NCI-H2107 treated with DMSO at 0.1 percent for 48 hours (cell line): ENCODE results near the gene WDR77.

Experiments used
- DNase-seq: peaks from one replicate; lab custom pipeline; 2025; ENCODE audit not compliant: unreplicated experiment; lab: John Stamatoyannopoulos, UW

The WDR77 gene

DNA sequence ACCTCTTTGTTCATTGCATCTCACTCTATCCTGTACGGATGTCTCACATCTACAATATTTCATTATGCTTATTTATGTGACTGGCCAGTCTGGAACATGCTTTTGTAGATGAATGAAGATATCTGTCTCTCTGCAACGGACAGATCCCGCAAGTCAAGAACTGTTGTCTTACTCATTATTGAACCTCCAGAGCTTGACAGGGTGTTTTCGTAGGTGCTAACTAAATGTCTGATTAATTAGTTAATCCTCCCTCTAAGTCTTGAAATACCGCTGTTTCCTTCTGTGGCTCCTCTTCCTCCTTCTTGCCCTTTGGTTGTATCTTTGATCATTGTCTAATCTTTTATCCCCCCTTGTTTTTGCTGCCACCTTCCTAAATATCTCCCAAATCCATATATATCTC is 21.5 kb upstream of the WDR77 start:
- no peak for DNase-seq

DNA sequence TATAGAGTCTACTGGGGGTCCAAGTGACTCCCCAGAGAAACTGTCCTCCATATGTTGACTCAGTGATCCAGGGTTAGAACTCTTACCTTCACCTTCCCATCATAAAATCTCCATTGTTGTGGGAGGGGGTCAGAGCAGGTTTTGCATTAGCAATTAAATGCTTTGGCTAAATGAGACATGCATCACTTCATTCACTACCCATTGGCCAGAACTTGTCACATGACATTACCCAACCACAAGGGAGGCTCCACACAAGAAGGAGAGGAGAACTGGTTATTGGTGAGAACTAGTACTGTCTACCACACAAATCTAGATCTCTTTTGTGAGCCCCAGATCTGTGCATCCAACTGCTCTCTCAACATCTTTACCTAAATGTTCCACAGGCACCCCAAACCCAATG is 20.5 kb upstream of the WDR77 start:
- no peak for DNase-seq

DNA sequence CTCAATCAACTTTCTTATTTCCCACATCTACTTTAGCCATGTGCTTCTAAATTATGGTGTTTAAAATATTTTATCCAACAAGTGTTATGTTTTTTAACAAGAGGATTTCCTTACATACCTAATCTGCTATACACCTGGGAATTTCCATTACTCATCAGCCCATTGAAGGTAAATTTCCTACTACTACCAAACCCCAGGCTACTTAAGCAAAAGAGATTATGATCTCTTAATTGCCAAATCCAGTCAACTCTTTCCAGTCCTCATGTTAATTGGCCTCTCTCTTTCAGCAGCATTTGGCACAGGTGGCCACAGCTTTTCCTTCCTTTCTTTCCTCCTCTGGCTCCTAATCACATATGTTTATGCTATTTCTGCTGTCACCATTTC is 19.7 kb upstream of the WDR77 start:
- no peak for DNase-seq

DNA sequence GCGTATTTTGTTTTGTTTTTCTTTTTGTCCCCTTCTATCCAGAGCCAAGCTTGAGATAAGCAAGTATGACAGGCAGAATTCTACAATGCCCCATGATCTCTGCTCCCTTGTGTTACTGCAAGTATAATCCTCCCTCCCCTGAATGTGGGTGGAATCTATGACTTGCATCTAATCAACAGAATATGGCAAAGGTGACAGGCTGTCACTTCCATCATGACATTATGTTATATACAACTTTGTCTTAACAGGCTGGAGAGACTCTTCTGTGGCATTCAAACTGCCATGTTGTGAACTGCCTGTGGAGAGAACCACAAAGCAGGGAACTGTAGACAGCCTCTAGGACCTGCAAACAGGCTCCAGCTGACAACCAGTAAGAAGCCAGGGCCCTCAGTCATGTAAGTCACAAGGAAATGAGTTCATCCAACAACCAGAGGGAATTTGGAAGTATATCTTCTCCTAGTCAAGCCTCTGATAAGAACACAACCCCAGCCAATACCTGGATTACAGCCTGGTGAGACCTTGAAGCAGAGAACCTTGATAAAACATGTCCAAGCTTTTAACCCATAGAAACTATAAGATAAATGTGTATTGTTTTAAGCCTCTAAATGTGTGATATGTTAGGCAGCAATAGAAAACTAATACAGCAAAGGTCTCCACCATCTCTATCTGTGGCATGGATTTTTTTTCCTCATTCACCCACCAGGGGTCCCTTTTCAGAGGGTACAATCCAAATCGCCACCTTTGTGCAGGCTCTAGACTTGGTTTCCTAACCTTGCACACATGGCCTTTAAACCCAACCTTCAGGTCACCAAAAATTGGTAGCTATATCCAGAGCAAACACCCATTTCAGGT is 19.0 kb upstream of the WDR77 start:
- DNase-seq: no peak

DNA sequence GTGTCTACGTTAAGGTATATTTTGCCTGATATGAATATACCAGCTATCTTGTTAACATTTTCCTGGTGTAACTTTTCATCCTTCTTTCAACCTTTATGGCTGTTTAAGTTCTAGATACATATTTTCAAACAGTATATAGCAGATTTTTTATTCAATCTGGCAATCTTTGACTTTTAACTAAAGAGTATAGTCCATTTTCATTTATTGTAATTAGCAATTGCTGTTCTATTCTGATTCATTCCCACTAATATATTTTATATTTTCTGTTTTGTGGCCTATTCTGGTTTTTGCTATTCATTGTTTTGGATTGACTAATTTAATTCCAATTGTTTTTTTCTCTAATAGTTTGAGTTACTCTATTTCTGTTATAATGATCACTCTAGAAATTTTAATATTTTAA is 17.4 kb upstream of the WDR77 start:
- DNase-seq: no peak

DNA sequence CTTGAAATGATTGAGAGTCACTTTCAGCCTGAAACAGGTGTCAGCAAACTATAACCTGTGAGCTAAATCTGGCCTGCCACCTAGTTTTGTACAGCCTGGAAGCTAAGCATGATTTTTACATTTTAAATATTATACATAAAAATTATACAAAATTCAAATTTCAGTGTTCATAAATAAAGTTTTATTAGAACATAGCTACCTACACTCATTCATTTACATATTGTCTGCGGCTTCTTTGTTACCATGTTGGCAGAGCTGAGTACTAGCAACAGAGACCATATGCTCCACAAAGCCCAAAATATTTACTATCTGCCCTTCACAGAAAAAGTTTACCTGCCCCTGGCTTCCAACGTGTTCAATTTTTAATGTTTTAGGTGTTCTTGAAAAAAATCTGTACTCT is 16.7 kb upstream of the WDR77 start:
- no peak for DNase-seq

DNA sequence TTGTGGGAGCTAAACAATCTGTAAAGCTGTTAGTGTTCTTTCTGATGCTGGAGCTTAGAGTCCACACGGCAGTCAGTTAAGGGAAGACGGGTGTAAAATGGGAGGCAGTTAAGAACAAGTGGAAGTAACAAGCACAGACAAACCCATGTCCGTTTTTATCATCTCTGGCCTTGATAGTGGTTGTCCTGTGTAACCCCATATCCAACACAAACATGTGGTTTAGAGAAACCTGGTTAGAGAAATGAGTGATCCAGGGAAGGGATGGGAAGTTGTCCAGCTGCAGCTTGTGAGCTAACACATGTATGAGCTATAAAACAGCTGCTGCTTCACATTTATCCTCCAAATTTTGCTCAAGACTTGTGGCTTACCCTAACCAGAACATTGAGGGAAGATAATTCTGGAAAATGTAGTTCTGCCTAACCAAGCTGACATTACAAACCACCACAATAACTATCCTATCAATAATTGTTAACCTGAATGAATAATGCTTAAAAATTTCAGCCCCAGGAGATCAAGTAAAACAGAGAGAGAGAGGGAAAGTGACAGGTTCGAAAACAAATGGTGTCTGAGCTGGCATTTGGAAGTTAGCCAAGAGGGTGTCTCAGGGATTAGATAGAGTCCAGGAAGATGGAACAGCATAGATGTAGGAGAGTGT is 14.1 kb upstream of the WDR77 start:
- DNase-seq: no peak

DNA sequence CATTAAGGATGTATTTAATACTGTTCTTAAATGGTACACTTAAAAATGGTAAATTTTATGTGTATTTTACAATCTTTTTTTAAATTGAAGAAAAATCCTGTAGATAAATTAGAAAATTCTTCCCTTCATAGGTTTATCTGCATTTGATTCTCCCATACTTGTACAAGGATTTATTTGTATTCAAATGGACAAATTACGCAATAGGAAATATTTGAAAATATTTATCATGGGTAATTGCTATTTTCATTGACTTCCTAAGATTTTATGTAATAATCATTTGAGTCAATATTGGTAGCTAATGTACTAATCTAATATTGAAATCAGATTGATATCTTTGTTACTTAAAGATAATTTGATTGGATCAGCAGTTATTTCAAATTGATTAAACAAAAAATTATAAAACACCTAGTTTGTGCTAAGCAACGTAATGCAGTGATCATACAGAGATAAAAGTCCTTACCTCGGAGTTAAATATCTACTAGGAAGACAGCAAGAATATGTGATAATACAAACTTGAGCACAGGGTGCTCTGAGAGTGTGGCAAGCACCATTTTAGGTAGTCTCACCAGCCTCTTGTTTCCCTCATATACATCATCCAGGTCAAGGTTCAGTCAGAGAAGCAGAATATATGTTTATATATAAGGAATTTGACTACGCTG is 13.4 kb upstream of the WDR77 start:
- DNase-seq: no peak

DNA sequence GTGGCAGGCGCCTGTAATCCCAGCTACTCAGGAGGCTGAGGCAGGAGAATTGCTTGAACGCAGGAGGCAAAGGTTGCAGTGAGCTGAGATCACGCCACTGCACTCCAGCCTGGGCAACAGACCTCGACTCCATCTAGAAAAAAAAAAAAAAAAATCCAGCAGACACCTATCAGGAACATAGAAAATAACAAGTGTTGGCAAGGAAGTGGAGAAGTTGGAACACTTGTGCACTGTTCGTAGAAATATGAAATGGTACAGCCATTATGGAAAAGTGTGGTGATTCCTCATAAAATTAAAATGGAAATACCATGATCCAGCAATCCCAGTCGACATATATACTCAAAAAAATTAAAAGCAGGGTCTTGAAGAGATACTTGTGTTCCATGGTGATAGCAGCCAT is 12.7 kb upstream of the WDR77 start:
- DNase-seq: no peak

DNA sequence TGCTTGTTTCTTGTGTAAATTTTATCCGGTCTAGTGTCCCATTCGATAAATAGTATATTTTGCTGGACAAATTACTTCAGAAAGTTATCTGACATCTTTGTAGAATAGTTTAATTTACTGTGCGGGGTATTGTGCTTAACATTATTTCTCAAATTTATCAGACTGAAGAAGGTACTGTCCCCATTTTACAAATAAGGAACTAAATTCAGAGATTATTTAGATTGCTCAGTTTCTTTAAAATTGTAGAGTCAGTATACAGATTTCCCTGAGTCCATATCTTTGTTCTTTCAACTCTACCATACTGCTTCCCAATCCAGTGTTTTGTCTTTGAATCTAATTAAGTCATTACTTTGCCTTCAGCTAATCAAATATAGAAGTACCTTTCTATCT is 6.6 kb upstream of the WDR77 start:
- DNase-seq: no peak

DNA sequence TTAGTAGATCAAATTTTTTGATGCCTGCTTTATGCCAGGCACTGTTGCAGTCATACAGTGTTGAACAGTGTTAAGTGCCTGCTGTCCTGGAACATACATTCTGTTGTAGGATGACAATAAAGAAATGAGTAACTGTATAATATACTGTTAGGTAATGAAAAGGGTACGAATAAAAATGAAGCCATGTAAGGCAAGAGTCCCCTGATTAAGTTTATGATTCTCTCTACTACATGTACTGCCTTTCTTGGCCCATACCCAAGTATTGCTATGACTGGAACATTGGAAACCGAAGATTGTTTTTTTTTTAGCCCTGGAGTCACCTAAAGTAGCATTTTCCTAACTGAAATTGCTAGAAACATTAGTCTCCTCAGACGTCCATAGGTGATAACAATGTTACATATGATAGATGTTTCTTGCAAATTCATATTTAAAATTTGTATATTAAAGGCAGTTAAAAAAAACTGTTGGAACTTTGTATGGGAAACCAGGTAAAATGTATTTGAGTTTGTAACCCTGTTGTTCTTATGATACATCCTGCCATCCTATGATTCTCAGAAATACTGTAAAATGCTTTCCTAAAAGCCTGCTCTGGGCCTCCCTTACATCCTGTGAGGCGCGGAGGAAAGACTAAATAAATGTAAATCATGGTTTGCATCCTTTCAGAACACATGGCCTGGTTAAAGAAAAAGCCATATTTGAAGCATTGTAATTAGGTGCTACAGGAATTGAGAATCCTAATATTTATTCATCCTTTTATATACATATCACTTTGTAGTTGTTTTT is 6.0 kb upstream of the WDR77 start:
- no peak for DNase-seq

DNA sequence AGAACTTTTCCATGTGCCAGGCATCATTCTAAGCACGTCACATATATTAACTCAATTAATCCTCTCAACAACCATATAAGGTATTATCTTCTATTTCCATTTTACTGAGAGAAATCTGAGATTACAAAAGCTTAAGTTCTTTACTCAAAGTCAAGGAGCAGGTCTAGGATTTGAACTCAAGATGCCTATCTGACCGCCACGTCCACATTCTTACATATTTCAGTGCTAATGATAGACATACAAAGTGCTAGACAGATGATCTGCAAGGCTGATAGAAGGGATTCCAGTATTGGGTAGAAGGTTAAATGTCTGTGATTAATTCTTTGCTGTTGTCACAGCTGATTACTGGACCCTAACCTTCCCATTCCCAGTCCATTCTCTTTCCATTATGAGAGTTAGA is 4.7 kb upstream of the WDR77 start:
- no peak for DNase-seq

DNA sequence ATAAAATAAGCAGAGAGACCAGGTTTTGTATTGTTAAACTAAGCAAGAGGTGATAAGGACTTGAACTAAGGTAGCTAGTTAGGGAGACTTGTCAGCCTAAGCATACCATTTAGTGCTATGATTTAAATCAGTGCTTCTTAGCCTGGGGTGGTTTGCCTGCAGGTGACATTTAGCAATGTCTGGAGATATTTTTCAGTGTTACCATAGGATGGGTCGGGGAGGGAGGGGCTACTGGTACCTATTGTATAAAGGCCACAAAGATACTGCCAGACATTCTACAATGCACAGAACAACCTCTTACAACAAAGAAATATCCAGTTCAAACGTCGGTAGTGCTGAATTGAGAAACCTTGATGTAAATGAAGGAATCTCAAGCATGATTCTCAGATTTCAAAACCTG is 3.5 kb upstream of the WDR77 start:
- no peak for DNase-seq

DNA sequence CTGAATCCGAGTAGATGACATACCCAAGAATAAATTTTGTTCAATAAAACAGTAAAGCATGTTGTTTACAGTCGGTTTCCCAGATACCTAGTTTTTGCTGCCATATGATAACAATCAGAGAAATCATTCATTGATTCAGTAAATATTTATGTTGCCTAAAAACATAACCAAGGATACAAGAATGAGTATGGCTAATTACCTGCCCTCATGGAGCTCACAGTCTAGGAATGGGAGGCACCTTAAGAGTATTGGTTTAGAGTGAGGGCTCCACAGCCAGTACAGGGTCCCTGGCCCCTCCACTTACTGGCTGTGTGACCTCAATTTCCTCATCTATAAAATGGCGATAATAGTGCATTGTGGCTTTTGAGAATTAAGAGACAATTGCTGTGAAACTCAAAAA is 1.1 kb upstream of the WDR77 start:
- DNase-seq: no peak

DNA sequence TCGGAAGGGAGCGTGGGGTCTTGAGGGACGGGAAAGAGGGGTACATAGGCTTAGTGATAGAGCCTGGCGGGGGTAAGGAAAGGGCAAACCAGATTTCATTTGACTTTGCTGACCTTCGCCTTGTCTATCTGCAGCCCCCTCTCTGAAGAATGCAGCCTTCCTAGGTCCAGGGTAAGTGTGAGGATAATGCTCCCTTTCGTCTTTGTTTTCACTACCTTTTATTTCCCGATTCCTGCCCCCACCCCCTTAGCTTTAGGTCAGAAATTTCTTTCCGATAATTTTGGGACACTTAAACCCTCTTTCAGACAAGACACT is 604 bp upstream of the WDR77 start:
- DNase-seq: no peak

DNA sequence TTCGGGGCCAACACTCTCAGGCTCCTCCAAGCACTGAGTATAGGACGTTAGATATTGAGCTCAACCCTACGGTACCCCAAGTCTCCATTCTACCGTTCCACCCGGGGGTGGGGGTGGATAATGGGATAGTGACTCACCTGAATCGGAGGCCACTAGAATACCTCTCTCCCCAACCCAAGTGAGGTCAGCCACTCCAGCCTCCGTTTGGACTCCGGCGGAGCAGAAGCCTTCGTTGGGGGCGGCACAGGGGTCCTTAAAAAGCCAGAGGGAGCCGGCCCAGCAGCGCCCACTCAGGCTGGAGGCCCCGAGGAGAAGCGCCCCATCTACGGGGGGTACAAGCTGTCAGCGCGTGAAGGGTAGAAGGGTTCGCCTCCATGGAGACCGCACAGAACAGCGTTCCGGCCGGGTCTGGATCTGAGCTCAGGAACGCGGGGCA is 556 bp downstream of the WDR77 start:
- no peak for DNase-seq

DNA sequence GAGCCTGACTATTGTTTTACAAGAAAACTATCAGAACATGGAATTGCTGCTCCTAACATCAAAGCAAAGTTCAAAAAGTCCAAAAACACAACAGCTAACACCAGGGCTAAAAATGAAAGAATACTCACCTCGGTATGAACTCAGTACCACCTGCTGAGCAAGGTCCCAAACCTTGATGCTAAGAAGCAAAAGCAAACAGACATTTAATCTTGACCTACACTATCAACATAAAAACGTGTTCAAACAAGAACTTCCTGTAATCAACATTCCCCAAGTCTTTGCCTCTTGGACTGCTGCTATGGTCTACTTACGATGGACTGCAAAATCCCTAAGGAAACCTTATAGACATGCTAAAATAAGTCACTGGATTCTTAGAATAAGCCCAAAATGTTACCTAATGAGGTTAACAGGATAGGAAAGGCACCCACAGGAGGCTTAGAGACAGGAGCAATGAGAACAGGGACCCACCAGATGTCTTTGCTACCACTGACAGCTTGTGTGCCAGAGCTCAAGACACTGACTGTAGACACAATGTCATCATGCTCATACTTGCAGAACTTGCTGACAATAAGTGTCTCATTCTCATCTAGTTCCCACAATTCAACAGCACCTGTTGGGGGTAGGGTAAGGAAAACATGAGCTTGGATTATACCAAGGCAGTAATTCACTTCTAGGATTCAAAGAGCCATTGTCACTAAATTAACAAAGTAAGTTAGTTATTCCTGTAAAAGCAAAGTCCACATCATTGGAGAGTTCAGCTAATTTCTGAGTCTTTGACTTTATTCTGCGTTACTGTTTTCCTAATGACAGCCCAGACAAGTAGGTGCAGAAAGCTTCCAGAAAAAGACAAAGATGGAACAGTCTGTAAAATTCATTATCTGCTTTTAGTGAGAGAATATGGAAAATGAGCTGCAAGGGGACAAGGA is 1.8 kb downstream of the WDR77 start:
- no peak for DNase-seq

DNA sequence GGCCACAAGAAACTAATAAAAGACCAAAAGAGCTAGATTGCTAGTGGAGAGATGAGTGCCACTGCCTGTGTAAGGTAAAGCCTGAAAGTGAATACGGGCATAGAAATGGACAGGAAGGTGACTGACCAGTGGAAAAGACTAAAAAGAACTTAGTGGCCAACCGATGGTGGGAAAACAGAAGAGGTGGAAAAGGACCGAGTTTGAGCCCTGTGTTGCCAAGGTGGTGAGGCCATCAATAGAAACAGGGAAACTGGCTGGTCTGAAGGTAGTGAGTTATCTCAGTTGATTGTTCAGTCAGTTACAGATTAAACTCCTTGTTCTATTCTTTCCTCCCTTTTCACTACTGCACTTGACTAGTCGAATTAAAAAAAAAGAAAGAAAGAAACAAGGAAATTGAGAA is 2.5 kb downstream of the WDR77 start:
- no peak for DNase-seq

DNA sequence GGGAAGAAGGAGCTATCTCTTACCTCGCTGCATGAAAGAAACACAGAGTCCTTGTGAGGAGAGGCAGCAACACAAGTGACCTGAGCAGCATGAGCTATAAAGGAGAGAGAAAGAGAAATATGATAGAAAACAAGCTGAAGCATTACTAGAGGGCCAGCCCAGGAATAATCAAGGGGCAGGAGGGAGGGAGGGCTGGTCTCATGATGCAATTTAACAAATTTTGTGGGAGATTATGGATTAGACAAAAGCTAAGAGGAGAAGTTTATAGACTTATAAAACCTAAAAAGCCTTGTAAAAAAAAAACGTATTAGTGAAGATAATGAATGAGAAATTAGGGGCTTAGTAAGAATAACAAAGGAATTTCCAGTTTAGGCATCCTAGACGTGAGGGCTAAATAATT is 5.0 kb downstream of the WDR77 start:
- no peak for DNase-seq

DNA sequence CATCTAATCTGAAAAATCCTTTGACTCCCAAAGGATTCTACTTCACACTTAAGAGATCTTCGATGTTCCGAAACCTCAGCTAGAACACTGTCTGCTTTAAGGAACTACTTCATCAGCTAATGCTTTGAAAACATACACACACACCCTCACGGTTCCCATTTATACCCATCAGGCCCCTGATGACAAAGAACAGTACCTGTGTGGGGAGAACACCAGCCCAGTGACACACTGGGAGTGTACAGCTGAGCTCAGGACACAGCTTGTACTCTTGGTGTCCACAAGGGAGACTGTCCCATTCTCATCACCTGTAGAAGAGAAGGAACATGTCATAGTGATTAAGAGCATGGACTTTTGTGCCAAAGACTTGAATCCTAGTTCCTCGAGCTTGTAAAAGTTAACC is 6.6 kb downstream of the WDR77 start:
- no peak for DNase-seq
